ENCODE results near the gene CTF1. TPM values are rescaled to one million over a fixed set of nuclear protein-coding genes. Genes with fewer than 3 reads are reported as not detected.

CTF1 gene
- total RNA-seq, 1 donor from 2014 or later: 4.3 TPM

DNA sequence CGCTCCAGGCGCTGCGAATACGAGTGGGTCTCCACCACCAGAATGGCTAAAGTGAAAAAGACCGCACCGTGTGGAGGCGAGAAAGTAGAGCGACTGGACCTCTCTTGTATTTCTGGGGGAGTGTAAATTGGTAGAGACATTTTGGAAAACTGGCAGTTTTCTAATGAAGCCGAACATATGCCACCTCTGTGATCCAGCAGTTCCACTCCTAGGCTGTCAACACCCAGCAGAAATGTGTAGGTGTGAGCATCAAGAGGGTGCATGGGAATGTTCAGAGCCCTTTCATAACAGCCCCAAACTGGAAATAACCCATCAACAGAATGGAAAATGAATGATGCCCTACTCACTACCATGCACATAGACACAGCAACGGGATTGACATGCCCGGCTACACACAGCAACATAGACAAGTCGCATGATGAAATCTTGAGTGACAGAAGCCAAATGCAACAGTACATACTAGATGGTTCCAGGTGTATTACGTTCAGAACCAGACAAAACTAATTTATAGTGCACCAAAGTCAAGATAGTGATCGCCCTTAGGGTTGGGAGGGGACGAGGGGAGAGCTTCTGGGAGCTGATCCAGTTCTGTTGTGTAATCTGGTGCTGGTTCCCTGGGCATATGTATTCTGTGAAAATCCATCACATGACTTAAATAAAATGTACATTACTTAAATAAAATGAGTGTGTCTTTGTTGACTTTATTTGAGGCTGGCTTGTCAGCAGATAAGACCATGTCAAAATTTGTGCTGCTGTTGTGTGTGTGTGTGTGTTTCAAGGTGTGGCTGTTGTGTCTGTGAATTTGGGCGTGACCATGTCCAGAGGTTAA lies 1.7 kb upstream of the CTF1 start:
- TF ChIP-seq, protein P1, sequence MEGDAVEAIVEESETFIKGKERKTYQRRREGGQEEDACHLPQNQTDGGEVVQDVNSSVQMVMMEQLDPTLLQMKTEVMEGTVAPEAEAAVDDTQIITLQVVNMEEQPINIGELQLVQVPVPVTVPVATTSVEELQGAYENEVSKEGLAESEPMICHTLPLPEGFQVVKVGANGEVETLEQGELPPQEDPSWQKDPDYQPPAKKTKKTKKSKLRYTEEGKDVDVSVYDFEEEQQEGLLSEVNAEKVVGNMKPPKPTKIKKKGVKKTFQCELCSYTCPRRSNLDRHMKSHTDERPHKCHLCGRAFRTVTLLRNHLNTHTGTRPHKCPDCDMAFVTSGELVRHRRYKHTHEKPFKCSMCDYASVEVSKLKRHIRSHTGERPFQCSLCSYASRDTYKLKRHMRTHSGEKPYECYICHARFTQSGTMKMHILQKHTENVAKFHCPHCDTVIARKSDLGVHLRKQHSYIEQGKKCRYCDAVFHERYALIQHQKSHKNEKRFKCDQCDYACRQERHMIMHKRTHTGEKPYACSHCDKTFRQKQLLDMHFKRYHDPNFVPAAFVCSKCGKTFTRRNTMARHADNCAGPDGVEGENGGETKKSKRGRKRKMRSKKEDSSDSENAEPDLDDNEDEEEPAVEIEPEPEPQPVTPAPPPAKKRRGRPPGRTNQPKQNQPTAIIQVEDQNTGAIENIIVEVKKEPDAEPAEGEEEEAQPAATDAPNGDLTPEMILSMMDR (conservative IDR thresholded peaks at IDR 0.05; ENCODE audit: low read depth, low read length): no peak
- DNase-seq (ENCODE audit: low read depth): no peak
- peak overlapping the region; percentile 88 for H3K4me3 ChIP-seq (ENCODE audit: low read depth, low read length)

DNA sequence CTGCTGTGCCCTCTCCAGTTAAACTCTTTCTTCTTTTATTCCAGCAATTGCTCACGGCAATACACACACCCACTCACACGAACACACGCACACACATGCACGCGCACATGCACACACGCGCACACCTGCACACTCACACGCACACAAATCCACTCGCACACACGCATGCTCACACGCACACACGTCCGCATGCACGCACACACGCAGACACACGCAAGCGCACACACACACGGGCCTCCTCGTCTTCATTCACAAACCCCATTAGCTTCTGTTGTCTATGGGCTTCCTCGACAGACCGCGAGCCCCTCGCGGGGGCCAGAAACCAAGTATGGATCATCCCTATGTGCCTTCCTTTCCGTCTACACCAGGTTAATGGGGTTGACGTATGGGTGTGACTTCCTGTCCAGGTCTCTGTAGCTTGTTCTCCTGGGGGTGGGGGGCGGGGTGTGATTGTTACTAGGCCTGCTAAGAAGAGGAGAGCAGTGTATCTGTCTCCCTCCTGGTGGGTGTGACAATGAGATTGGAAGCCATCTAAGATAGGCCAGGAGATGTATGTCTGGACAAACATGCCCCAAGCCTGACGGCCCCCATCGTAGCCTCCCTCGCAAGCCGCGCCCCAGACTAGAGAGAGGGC lies 670 bp upstream of the CTF1 start:
- TF ChIP-seq, protein P1 (conservative IDR thresholded peaks at IDR 0.05; ENCODE audit: low read depth, low read length): no peak
- DNase-seq (ENCODE audit: low read depth): no peak
- H3K4me3 ChIP-seq (ENCODE audit: low read depth, low read length): peak overlapping the region; percentile 63

DNA sequence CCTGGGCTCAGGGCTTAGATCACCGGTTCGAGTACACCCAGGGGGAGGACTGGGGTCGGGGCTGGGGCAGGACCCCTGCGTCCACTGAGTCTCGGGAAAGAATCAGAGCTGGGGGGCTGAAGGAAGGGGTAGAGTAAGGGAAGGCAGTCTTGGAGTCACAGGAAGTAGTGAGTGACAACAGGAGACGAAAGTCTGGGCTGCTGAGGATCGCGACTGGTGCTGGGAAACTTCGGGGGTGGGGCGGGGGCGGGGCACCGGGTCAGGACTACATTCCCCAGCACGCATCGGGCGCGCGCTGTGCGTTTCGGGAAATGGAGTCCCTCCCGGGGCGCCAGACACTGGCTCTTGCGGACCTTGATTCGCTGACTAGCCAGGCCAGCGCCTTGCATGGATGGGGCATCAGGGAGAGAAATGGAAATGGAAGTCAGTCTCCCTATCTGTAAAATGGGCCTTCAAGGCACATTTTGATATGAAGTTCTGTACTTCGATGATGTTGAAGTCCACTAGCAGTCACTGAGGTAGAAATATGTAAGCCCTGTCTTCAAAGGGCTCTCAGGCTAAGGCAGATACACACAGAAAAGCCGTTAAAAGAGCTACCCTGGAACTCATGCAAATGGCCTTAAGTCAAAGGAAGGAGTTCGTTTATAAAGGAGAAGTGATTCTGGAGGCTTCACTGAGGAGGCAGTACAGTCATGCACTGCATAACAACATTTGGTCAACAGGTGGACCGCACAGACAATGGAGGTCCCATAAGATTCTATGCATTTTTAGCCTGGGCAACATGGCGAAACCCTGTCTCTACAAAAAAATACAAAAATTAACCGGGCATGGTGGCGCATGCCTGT lies 697 bp downstream of the CTF1 start:
- DNase-seq (ENCODE audit: low read depth): no peak
- H3K4me3 ChIP-seq (ENCODE audit: low read depth, low read length): peak overlapping the region; percentile 63
- TF ChIP-seq, protein P1 (conservative IDR thresholded peaks at IDR 0.05; ENCODE audit: low read depth, low read length): no peak

DNA sequence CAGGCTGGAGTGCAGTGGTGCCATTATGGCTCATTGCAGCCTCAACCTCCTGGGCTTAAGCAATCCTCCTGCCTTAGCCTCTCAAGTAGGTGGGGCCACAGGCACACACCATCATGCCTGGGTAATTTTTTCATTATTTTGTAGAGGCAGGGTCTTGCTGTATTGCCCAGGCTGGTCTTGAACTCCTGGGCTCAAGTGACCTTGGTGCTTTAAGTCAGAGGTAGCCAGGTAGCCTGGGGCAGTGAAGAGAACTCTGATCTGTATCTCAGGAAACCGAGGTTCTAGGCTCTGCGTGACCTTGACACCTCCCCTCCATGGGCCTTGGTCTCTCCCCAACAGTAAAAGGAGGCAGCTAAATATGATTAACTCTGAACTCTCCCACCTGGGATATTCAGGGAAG lies 3.4 kb downstream of the CTF1 start:
- no peak overlapping the region for H3K4me3 ChIP-seq (ENCODE audit: low read depth, low read length)
- TF ChIP-seq, protein P1 (conservative IDR thresholded peaks at IDR 0.05; ENCODE audit: low read depth, low read length): no peak
- DNase-seq (ENCODE audit: low read depth): no peak

DNA sequence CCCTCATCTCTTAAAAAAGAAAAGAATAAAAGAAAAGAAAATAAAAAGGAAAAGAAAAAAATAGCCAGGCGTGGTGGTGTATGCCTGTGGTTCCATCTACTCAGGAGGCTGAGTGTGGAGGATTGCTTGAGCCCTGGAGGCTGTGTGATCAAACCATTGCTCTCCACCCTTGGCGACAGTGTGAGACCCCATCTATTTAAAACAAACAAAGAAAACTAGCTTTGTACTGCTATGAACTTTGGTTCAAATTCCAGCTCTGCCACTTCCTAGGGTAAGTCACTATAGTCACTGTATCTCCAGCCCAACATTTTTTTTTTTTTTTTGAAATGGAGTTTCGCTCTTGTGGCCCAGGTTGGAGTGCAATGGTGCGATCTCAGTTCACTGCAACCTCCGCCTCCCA lies 4.2 kb downstream of the CTF1 start:
- TF ChIP-seq, protein P1 (conservative IDR thresholded peaks at IDR 0.05; ENCODE audit: low read depth, low read length): no peak
- H3K4me3 ChIP-seq (ENCODE audit: low read depth, low read length): no peak overlapping the region
- no peak for DNase-seq (ENCODE audit: low read depth)

DNA sequence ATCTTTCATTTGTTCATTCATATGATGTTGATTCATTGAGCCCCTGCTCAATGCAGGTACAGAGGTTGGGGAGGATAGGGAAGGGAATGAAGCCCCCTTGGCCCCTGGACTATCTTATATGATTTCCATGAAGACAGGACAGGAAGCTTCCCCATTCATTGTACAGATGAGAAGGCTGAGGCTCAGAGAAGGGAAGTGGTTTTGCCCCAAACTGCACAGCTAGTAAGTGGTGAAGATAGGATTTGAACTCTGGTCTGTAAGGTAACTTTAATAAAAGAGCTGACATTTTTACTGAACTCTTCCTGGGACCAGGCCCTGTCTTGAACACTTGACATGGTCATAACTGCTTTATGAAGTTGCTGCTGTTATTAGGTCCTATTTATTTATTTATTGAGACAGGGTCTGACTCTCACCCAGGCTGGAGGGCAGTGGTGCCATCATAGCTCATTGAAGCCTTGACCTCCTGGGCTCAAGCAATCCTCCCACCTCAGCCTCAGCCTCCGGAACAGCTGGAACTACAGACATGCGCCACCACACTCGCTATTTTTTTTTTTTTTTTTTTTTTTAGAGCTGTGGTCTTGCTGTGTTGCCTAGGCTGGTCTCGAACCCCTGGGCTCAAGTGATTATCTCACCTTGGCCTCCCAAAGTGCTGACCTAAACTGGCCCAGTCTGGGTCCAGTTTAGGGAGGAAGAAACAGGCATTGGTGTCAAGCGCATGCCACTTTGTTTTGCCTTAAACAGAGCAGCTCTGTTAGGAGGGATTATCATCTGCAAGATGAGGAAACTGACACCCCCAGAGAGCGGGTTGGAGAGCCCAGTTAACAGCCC lies 5.0 kb downstream of the CTF1 start:
- TF ChIP-seq, protein P1 (conservative IDR thresholded peaks at IDR 0.05; ENCODE audit: low read depth, low read length): no peak
- DNase-seq (ENCODE audit: low read depth): no peak
- peak overlapping the region; percentile 52 for H3K4me3 ChIP-seq (ENCODE audit: low read depth, low read length)
